Measurements from ENCODE around the gene ARHGAP6.

ARHGAP6 gene

DNA sequence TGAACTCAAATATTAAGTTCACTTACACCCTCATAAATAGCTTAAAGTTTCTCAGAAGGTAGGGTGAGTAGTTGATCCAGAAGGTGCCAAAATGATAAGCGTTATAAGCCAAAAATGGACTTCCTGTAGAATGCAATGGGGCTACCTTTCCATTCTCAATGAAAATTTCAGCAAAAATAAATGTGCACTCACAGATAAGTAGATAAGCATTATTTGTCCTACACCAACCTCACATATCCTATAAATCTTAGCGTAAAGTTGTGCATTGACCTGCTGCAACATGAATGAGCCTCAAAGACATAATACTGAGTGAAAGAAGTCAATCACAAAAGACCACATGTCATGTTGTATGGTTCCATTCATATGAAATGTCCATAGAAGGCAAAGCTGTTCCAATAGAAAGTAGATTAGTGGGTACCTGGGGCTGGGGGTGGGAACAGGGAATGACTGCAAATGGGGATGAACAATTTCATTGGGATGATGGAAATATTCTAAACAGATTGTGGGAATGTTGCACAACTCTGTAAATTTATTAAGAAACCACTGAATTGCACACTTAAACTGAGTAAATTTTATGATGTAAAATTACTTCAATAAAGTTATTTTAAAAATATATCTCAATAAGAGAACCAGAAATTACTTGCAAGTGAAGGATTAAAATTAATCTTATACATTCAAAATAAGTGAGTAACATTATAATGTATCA is 271.6 kb downstream of the ARHGAP6 start:
- no peak for DNase-seq (ENCODE audit: low spot score)
- TF ChIP-seq, protein P1, sequence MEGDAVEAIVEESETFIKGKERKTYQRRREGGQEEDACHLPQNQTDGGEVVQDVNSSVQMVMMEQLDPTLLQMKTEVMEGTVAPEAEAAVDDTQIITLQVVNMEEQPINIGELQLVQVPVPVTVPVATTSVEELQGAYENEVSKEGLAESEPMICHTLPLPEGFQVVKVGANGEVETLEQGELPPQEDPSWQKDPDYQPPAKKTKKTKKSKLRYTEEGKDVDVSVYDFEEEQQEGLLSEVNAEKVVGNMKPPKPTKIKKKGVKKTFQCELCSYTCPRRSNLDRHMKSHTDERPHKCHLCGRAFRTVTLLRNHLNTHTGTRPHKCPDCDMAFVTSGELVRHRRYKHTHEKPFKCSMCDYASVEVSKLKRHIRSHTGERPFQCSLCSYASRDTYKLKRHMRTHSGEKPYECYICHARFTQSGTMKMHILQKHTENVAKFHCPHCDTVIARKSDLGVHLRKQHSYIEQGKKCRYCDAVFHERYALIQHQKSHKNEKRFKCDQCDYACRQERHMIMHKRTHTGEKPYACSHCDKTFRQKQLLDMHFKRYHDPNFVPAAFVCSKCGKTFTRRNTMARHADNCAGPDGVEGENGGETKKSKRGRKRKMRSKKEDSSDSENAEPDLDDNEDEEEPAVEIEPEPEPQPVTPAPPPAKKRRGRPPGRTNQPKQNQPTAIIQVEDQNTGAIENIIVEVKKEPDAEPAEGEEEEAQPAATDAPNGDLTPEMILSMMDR (IDR thresholded peaks at IDR 0.05), result no peak
- no peak overlapping the region for H3K27ac ChIP-seq
- H3K4me3 ChIP-seq, result no peak overlapping the region

DNA sequence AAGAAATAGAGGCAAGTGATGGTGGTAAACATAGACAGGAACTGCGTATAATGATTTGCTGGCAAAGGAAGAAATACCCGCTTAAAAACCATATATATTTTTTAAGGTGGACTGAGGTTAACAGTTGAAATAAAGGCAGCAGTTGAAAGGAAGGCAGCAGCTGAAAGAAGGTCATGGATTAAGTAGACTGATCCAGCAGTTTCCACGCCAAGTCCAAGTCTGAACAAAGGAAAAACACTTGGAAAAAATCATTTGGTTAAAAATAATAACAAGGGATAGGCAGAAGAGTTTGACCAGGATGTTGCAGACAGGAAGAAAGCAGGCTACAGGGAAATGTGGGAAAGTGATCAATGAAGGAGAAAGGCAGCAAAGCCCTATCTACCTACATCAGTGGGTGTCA is 278.9 kb downstream of the ARHGAP6 start:
- H3K27ac ChIP-seq, result no peak overlapping the region
- no peak overlapping the region for H3K4me3 ChIP-seq
- no peak for DNase-seq (ENCODE audit: low spot score)
- TF ChIP-seq, protein P1 (IDR thresholded peaks at IDR 0.05), result no peak

DNA sequence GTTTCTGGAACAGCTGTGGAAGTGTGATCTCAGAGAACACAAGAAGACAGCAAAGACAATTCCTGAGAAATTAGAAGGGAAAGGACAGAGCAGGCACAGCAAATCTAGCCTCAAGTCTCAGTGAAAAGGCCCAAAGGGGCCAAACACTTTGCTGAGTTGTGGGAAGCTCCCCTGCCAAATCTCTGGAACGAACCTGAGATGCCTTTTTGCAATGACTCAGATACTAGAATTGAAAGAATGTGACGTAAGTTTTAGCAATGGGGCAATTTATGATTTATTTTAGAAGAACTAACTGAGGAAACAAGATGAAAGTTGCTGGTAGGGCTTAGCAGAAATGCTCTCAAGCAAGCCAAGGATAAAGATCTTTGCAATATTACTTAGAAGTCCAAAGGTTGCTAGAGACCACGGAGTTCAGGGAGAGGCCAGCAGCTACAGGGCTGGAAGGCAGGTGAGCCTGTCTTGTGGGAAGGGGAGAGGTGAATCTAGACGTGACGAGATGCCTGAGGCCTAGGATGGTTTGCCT is 279.7 kb downstream of the ARHGAP6 start:
- no peak for DNase-seq (ENCODE audit: low spot score)
- Histone ChIP-seq H3K4me3 (no peak overlapping the region), H3K27ac (peak overlapping the region; percentile 32 to 79)
- TF ChIP-seq, protein P1 (IDR thresholded peaks at IDR 0.05), result no peak

DNA sequence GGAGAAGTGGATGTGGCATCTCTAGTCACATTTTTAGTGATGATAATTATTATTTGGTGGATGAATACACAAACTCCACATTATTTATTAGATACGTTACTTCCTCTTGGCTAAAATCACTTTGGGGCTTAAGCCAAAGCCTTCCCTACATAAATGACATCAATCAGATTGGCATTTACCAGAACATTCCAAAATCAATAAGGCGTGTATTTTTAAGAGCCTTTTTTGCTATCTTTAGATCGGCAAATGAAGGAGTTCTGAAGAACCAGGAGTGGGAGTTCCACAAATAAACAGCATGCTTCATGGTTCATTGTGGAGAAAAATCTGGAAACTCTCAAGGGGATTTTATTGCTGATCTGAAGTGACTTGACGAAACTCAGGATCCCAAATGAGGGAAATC is 282.8 kb downstream of the ARHGAP6 start:
- DNase-seq (ENCODE audit: low spot score), result no peak
- Histone ChIP-seq H3K4me3 (no peak overlapping the region), H3K27ac (peak overlapping the region; percentile 13 to 45)
- TF ChIP-seq, protein P1 (IDR thresholded peaks at IDR 0.05), result no peak

DNA sequence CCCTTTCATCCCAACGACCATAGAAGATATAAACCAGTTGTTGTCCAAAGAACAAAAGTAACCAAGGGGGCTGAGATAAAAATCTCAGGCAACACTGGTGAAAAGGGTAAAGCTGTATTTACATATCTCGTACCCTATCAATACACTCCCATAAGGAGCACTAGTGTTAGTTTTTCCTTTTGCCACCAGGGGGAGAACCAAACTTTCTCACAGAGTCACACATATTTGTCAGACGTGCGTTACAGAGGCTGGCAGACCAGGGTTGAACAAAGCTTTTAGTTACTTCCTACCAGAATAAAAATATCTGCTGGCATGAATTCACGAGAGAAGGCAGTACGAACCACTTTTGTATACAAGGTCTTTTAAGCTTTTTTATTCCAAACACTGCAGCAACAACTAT is 284.3 kb downstream of the ARHGAP6 start:
- TF ChIP-seq, protein P1 (IDR thresholded peaks at IDR 0.05), result peak; percentile 38
- Histone ChIP-seq H3K27ac (peak overlapping the region; percentile 28 to 73), H3K4me3 (no peak overlapping the region)
- no peak for DNase-seq (ENCODE audit: low spot score)

DNA sequence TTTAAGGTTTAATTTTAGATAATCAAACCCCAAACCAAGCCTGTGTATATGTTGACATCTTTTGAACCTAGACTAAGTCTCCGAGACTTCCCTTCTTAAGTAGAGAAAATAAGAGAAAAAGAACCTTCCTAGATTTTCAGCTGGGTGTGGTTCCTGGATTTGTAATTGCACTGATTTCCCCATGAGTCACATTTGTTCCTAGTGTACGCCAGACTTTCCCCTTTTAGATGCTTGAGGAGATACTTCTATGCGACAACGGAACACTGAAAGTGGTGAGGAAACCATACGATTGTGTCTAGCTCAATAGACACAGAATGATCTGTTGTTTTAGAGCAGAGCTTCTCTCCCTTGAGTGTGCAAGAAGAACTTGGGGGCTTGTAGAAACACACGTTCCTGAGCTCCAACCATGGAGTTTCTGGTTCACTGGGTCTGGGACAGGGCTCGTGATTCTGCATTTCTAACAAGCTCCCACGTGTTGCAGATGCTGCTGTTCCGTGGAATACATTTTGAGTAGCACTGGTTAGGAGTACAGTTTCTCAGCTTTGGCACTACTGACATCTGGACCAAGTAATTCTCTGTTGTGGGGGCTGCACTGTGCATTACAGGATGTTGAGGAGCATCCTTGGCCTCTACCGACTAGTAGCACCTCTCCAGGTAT is 285.4 kb downstream of the ARHGAP6 start:
- DNase-seq (ENCODE audit: low spot score), result no peak
- TF ChIP-seq, protein P1 (IDR thresholded peaks at IDR 0.05), result no peak
- Histone ChIP-seq H3K4me3 (no peak overlapping the region), H3K27ac (peak overlapping the region; percentile 42 to 73)

DNA sequence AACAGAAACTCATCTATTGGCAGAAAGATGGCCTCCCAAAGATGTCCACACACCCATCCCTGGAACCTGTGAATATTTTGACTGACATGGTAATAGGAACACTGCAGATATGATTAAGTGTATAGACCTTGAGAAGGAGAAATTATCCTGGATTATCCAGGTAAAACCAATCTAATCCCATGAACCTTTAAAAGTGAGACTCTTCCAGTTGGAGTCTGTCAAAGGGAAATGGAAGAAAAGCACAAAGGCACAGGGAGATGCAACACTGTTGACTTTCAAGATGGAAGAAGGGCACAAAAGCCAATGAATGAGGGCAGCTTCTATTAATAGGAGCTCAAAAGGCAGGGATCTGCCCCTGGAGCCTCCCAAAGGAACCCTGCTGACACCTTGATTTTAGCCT is 289.6 kb downstream of the ARHGAP6 start:
- DNase-seq (ENCODE audit: low spot score), result no peak
- no peak overlapping the region for H3K27ac ChIP-seq
- TF ChIP-seq, protein P1 (IDR thresholded peaks at IDR 0.05), result no peak
- H3K4me3 ChIP-seq, result no peak overlapping the region
